ENCODE results near the gene WDR38.

DNA sequence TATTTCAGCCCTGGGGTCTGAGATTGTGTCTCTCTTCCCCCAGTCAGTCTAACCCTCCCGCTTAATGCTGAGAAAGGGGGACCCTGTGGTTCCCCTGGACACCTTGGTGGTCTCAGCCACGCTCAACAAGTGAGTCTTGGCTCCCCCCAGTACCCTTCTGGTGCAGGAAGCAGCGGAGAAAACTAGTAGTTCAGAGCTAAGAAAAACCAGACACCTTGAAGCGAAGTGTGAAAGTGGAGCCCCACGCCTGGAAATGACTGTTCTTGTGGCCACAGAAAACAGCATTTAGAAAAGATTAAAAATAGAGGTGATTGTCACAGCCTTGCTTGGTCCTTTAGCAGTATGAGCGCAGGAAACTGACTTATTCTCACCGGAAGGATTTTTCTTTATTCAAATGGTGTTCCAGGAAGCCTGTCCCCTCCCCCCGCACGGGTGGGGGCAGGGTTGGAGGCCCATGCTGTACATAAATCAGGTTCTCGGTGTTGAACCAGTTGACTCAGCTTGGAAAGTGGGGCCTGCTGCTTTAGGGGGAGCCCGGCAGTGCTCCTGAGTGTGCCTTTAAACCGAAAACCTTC, 16.8 kb downstream of the WDR38 start:
- TF ChIP-seq CTCF (conservative IDR thresholded peaks at IDR 0.05) (no peak), ZFX (IDR thresholded peaks at IDR 0.05) (no peak)

Measured in C4-2B (cell line).